ENCODE measurements around the gene ABCA3.
"Not testable (repeated sequence)": the region's sequence is repeated elsewhere in the genome, so short reads cannot be mapped to it uniquely, and the experiment has no call there.

GRCh38 chr16:2385982-2386381 is 45.5 kb upstream of the ABCA3 start:
- TF ChIP-seq RAD21 (conservative IDR thresholded peaks at IDR 0.05); TAF1 (IDR thresholded peaks at IDR 0.05; ENCODE audit: low read depth); EZH2 (IDR thresholded peaks at IDR 0.05; ENCODE audit: borderline replicate concordance, insufficient read depth, low read length, poor library complexity, severe bottlenecking): not testable (repeated sequence)
- TF ChIP-seq, protein P1, sequence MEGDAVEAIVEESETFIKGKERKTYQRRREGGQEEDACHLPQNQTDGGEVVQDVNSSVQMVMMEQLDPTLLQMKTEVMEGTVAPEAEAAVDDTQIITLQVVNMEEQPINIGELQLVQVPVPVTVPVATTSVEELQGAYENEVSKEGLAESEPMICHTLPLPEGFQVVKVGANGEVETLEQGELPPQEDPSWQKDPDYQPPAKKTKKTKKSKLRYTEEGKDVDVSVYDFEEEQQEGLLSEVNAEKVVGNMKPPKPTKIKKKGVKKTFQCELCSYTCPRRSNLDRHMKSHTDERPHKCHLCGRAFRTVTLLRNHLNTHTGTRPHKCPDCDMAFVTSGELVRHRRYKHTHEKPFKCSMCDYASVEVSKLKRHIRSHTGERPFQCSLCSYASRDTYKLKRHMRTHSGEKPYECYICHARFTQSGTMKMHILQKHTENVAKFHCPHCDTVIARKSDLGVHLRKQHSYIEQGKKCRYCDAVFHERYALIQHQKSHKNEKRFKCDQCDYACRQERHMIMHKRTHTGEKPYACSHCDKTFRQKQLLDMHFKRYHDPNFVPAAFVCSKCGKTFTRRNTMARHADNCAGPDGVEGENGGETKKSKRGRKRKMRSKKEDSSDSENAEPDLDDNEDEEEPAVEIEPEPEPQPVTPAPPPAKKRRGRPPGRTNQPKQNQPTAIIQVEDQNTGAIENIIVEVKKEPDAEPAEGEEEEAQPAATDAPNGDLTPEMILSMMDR (IDR thresholded peaks at IDR 0.05; ENCODE audit: poor library complexity, severe bottlenecking) = not testable (repeated sequence)
